Metanephros (tissue), 1 donor: Measurements from ENCODE around the gene TIE1. TPM values are rescaled to one million over a fixed set of nuclear protein-coding genes. Genes with fewer than 3 reads are reported as not detected.

Experiments used
- total RNA-seq: library from RNA; depleted of rRNA; stranded (reverse); fragments of >200 nt; gene quantifications from one replicate; pipeline ENCODE4 v1.2.3, GENCODE V29; 2014

Gene TIE1
- total RNA-seq, result 87.1 TPM

DNA sequence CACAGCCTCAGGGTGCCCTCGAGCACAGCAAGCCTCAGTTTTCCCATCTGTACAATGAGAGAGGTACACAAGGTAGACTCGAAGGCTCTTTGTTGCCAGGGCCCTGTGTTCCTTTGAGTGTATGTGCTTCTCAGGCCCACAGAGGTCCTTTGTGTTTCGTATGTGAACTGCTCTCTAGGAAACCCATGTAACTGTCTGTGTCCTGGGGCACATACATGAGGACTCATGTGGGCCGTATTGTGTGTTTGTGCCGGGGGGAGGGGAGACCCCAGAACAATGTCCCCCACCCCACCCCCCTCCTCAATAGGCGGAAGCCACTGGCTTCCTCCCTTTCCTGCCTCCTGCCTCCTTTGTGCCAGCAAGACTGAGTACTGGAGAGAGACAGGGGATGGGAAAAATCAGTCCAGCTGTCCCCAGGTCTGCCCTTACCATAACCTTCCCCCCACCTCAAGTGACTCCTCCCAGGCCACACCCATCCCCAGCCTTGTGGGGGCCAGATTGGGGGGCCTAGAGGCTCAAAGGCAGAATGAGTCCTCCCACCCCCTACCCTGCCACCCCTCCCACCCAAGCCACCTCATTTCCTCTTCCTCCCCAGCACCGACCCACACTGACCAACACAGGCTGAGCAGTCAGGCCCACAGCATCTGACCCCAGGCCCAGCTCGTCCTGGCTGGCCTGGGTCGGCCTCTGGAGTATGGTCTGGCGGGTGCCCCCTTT, at the start of gene TIE1:
TSS of gene TIE1 (plus strand) at position 605 of the 717 bp plus-strand sequence. CDS start at position 695, 90 bp downstream.

DNA sequence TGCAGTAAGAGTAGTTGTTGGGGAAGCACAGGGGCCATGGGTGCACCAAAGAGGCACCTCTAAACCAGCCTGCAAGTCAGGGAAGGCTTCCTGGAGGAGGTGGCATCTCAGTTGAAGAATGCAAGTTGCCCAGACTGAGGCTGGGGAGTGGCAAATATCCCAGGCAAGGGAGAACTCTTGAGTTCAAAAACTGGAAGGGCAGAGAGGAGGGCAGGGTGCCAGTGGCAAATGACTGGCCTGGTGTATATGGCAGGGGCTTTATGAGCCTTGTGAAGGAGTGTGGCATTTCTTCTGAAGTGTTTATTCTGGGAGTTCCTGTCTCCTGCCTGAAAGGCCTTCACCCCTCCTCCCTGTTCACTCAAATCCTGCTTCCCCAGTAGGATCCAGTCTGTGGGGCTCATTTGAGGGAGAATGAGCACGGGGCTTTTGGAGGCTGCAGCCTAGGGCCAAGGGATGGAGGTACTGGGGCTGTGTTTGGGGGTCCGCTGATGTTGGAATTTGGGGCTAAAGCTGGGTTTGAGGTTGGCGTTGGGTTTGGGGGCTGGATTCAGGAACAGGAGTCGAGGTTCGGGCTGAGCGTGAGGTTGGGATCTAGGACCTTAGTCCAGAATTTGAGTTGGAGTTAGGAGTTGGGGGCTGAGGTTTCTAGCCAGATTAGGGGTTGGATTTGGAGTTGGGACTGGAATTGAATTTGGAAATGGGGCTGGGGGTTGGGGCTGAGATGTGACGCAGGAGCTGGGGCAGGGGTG, 31.0 kb upstream of the TIE1 start, which contains the start of gene TMEM125:
TSS of gene TMEM125 (plus strand) at position 357 of the 749 bp plus-strand sequence. CDS start 2,740 bp downstream, outside the sequence.

DNA sequence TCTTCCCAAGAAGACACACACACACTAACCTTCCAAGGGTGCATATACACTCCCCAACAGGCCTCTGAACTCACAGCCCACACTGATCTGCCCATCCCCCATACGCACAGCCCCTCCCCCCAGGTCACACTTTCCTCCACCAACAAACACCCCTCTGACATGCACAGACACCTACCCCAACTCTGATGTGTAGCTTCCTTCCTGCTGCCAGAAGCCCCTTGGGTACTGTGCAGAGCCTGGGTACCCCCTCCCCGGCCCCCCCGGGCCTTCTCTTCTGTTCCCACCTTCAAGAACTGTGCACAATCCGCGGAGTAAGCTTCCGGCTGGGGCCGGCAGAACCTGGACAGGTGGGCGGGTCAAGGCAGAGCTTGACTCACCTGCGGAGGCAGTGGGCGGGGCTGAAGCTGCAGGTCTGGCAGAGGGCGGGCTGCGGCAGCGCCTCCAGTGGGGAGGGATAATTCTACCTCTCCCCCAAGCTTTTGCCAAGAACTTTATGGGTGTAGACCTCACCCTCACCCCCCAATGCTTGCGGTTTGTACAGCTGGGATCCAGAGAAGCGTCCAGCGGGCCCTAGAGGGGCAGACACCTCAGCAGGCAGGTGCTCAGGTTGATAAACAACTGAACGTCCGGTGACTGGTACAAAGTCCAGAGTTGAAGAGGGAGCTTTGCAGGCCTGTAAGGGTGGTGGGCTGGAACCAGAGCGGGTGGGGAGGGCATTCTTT, 15.4 kb upstream of the TIE1 start, which contains the start of gene C1orf210:
TSS of gene C1orf210 (minus strand) at position 313 of the 722 bp plus-strand sequence. CDS start 2,311 bp downstream, outside the sequence.

DNA sequence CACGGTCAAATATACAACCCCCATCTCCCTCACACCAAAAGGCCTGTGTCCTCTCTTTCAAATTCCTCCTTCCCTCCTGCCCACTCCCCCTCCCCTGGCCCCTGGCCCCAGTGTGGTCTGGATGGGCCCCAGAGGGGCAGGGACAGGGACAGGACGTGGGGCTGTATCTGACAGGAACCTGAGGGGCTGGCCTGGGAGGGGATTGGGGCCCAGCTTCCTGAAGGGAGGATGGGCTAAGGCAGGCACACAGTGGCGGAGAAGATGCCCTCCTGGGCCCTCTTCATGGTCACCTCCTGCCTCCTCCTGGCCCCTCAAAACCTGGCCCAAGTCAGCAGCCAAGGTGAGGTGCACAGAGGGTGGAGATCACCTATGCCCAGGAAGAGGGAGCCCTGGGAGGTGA, 36.8 kb downstream of the TIE1 start, which contains the start of gene MPL:
TSS of gene MPL (plus strand) at position 231 of the 400 bp plus-strand sequence. CDS start at position 262, 31 bp downstream.

DNA sequence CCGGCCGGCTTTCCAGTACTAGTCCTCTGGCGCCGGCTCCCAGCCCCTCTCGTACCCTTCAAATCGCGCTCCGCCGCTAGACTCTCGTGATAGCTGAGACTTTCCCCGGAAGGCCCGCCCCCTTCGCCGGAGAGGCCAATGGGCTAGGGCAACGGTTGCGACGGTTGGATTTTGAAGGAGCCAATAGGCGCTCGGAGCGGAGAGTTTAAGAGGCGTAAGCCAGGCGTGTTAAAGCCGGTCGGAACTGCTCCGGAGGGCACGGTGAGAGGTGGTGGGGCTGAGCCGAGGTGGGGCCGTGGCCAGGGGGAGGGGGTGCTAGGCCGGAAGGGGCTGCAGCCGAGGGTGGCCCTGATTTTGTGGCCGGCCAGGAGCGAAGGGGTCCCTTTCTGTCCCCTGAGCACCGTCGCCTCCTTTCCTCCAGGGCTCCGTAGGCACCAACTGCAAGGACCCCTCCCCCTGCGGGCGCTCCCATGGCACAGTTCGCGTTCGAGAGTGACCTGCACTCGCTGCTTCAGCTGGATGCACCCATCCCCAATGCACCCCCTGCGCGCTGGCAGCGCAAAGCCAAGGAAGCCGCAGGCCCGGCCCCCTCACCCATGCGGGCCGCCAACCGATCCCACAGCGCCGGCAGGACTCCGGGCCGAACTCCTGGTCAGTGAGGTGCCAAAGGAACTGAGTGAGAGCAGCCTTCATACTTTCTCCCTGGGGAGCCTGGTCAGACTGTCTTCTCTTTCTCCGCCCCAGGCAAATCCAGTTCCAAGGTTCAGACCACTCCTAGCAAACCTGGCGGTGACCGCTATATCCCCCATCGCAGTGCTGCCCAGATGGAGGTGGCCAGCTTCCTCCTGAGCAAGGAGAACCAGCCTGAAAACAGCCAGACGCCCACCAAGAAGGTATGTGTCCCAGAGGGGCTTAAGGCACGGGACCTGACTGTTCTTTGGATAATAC, 58.2 kb downstream of the TIE1 start, which contains the start of gene CDC20:
TSS of gene CDC20 (plus strand) at position 236 of the 948 bp plus-strand sequence. CDS start at position 471, 235 bp downstream.

DNA sequence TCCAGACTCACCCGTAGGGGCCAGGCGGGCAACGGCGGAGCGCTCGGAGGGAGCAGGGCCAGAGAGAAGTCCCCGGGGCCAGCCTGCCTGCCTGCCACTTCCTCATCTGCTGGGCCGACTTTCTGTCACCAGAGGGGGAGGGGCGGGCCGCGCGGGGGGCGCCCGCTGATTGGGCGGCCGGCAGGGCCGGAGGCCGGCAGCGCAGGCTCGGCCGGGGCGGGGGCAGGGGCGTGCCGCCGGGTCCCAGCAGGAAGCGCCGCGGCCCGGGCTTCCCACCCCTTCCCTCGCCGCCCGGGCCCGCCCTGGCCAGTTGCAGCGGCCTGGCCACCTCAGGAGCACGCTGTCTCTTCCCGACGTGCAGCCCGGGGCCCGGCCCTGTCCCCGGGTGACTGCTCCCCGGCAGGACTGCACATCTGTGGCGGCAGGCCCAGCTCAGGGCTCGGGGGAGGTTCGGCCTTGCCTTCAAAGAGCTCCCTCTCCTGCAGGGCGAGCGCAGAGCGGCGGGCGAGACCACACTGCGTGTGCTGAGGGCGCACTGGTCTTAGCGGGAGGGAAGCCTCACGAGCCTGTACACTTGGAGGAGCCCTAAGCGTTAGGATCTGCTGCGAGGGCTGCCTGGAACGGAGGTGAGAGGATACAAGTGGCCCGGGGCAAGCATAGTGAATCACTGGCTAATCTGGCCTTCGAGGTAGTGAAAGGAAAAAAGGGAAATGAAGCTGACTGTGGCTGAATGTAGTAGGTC, 67.3 kb downstream of the TIE1 start, which contains the start of gene ELOVL1:
TSS of gene ELOVL1 (minus strand) at position 108 of the 742 bp plus-strand sequence. CDS start 2,402 bp downstream, outside the sequence.

Other genes with a start within 250 kb of the TIE1 start
- 30.8 TPM for gene EBNA1BP2, start 128.7 kb upstream of the TIE1 start, total RNA-seq
- gene CFAP57, start 128.7 kb upstream of the TIE1 start, total RNA-seq, result 0.70 TPM
- gene TMEM125, start 31.0 kb upstream of the TIE1 start, total RNA-seq, result 9.1 TPM
- 12.9 TPM for gene C1orf210, start 15.4 kb upstream of the TIE1 start, total RNA-seq
- 0.58 TPM for gene MPL, start 36.8 kb downstream of the TIE1 start, total RNA-seq
- gene CDC20, start 58.0 kb downstream of the TIE1 start, total RNA-seq, result 24.5 TPM
- 24.7 TPM for gene ELOVL1, start 67.0 kb downstream of the TIE1 start, total RNA-seq
- gene MED8, start 88.8 kb downstream of the TIE1 start, total RNA-seq, result 21.8 TPM
- gene SZT2, start 88.9 kb downstream of the TIE1 start, total RNA-seq, result 47.8 TPM
- 78.1 TPM for gene HYI, start 152.9 kb downstream of the TIE1 start, total RNA-seq
- 151 TPM for gene PTPRF, start 229.9 kb downstream of the TIE1 start, total RNA-seq